Coronary artery (tissue), 2 donors: ENCODE data around the gene CFAP91.

Experiments used
- DNase-seq: peaks from one replicate; pipeline ENCODE4 v3.0.0-alpha.2; 2017; ENCODE audit warnings: low spot score
- H3K27ac ChIP-seq, 2 donors: fragments of 200-600 bp; sonication (generic); one replicate each; pipeline ENCODE4 v1.5.1; 2016 to 2019
- H3K4me3 ChIP-seq: fragments of 200-600 bp; sonication (generic); 2 replicates; pipeline ENCODE4 v1.5.1; 2016; ENCODE audit warnings: mild to moderate bottlenecking, moderate library complexity
- CTCF ChIP-seq: fragments of 200-600 bp; sonication (generic); IDR thresholded peaks from one replicate; pipeline ENCODE4 v1.5.1; 2019; ENCODE audit warnings: antibody characterized with exemption

Gene CFAP91

GRCh38 chr3:119743921-119744320 lies 41.1 kb downstream of the CFAP91 start:
- no peak for TF ChIP-seq CTCF
- Histone ChIP-seq H3K4me3 (no peak overlapping the region), H3K27ac (no peak overlapping the region)
- no peak for DNase-seq

- no peak for TF ChIP-seq CTCF
- Histone ChIP-seq H3K27ac (no peak overlapping the region), H3K4me3 (no peak overlapping the region)
- DNase-seq = no peak
Observed at GRCh38 chr3:119745942-119746341, 43.1 kb downstream of the CFAP91 start.

GRCh38 chr3:119746423-119746822 lies 43.6 kb downstream of the CFAP91 start:
- Histone ChIP-seq H3K27ac (no peak overlapping the region), H3K4me3 (no peak overlapping the region)
- no peak for DNase-seq
- no peak for TF ChIP-seq CTCF

- DNase-seq = no peak
- no peak for TF ChIP-seq CTCF
- Histone ChIP-seq H3K27ac (no peak overlapping the region), H3K4me3 (no peak overlapping the region)
Observed at GRCh38 chr3:119747357-119747756, 44.5 kb downstream of the CFAP91 start.

- Histone ChIP-seq H3K27ac (no peak overlapping the region), H3K4me3 (no peak overlapping the region)
- TF ChIP-seq CTCF = no peak
- DNase-seq = no peak
Observed at GRCh38 chr3:119748991-119749390, 46.2 kb downstream of the CFAP91 start.

GRCh38 chr3:119751423-119751822 lies 48.6 kb downstream of the CFAP91 start:
- H3K4me3 ChIP-seq = no peak overlapping the region
- no peak for TF ChIP-seq CTCF
- DNase-seq = no peak

More at GRCh38 chr3:119751423-119751822, 48.6 kb downstream of the CFAP91 start:
- H3K27ac ChIP-seq = no peak overlapping the region
